Subcutaneous adipose tissue (tissue), 4 donors: ENCODE results near the gene CLDN9. TPM values are rescaled to one million over a fixed set of nuclear protein-coding genes. Genes with fewer than 3 reads are reported as not detected.

Source experiments
- CTCF ChIP-seq: fragments of 450-650 bp; IDR thresholded peaks from one replicate; pipeline ENCODE4 v1.5.1; 2016; ENCODE audit warnings: low read depth, mild to moderate bottlenecking, control low read depth, antibody characterized with exemption, moderate library complexity
- total RNA-seq, 4 donors: library from RNA; depleted of rRNA; stranded (reverse); fragments of >200 nt; gene quantifications; one replicate each; pipeline ENCODE4 v1.1.0, GENCODE V29; 2016

Gene CLDN9
- total RNA-seq, 4 donors from 2014 or later, result 1.3 TPM; not detected in 3

GRCh38 chr16:3022208-3022683 is 9.5 kb downstream of the CLDN9 start:
- TF ChIP-seq CTCF, result no peak

GRCh38 chr16:3022684-3023414 is 10.1 kb downstream of the CLDN9 start:
- no peak for TF ChIP-seq CTCF

- no peak for TF ChIP-seq CTCF
These were observed 10.6 kb downstream of the CLDN9 start for GRCh38 chr16:3023415-3023668.

- no peak for TF ChIP-seq CTCF
These were observed 11.2 kb downstream of the CLDN9 start, which contains the start of the genes HCFC1R1 and THOC6 for GRCh38 chr16:3023669-3024478. Gene HCFC1R1 (minus strand): TSS chr16:3023942. CDS start chr16:3023941, 1 bp downstream. Gene THOC6 (plus strand): TSS chr16:3024035. CDS start chr16:3024327, 292 bp downstream.

- TF ChIP-seq CTCF, result no peak
These were observed 12.6 kb downstream of the CLDN9 start for GRCh38 chr16:3025032-3026002.

- no peak for TF ChIP-seq CTCF
These were observed 13.3 kb downstream of the CLDN9 start for GRCh38 chr16:3026003-3026378.
